ENCODE data around the gene MAP7. TPM values are rescaled to one million over a fixed set of nuclear protein-coding genes. Genes with fewer than 3 reads are reported as not detected.
"Not testable (repeated sequence)": the region's sequence is repeated elsewhere in the genome, so short reads cannot be mapped to it uniquely, and the experiment has no call there.

The MAP7 gene
- polyA plus RNA-seq, 1 donor from 2014 or later = 5.1 TPM

DNA sequence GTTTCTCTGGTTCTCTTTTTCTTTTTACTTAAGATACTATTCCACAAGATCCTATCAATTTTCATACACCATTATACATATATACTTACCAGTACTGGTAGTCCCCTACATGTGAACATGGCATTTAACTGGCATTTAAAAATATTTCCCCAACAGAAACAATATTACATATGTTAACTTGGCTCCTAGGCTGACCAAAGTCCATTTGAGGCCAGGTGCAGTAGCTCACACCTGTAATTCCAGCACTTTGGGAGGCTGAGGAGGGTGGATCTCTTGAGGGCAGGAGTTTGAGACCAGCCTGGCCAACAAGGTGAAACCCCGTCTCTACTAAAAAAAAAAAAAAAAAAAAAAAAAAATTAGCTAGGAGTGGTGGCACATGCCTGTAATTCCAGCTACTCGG lies 53.8 kb downstream of the MAP7 start:
- H3K9me3 ChIP-seq (ENCODE audit: low read length); H3K9ac ChIP-seq (ENCODE audit: low read length); H3K4me3 ChIP-seq (ENCODE audit: low read length); H3K4me2 ChIP-seq (ENCODE audit: low read length); H4K20me1 ChIP-seq (ENCODE audit: insufficient read depth); H3K27me3 ChIP-seq (ENCODE audit: insufficient read depth, low read depth, low read length); H3K9me2 ChIP-seq (ENCODE audit: insufficient read depth, low read length); H3F3A ChIP-seq (ENCODE audit: insufficient read depth, low read length, poor library complexity, severe bottlenecking); H3K27ac ChIP-seq (ENCODE audit: low read length); H2AFZ ChIP-seq (ENCODE audit: low read depth, low read length); H3K36me3 ChIP-seq (ENCODE audit: insufficient read depth, low read length); H3K79me2 ChIP-seq (replicated peaks; ENCODE audit: insufficient read depth, low read length): not testable (repeated sequence)

DNA sequence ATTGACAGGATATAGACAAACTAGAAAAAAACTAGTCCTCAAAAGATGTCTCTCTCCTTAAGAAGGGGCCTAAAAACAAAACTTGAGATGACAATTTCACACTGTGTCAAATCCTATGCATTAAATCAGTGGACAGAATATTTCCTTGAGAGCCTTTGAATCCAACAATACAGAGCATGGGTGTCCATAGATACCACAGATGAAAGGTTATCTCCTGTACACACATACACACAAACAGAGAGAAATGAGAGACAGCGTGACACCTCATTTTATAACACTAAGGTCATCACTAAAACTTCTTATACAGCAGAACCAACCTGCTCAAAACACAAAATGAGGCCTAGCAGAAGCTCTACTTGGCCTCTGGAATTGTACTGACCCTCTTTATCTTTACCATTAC lies 55.5 kb downstream of the MAP7 start:
- Histone ChIP-seq H3K79me2 (replicated peaks; ENCODE audit: insufficient read depth, low read length) (no peaks in the 10 kb centered on the region), H3K4me2 (ENCODE audit: low read length) (no peak overlapping the region), H3K27ac (ENCODE audit: low read length) (no peak overlapping the region), H3K9me3 (ENCODE audit: low read length) (no peaks in the 10 kb centered on the region), H3K27me3 (ENCODE audit: insufficient read depth, low read depth, low read length) (no peaks in the 10 kb centered on the region), H3K4me3 (ENCODE audit: low read length) (no peak overlapping the region), H4K20me1 (ENCODE audit: insufficient read depth) (no peaks in the 10 kb centered on the region), H3K36me3 (ENCODE audit: insufficient read depth, low read length) (no peaks in the 10 kb centered on the region), H3K9ac (ENCODE audit: low read length) (no peak overlapping the region), H2AFZ (ENCODE audit: low read depth, low read length) (no peak overlapping the region), H3K9me2 (ENCODE audit: insufficient read depth, low read length) (no peaks in the 10 kb centered on the region), H3F3A (ENCODE audit: insufficient read depth, low read length, poor library complexity, severe bottlenecking) (no peaks in the 10 kb centered on the region)
- TF ChIP-seq SMC3 (conservative IDR thresholded peaks at IDR 0.05; ENCODE audit: poor library complexity) (no peak), RAD21 (conservative IDR thresholded peaks at IDR 0.05) (no peak)

DNA sequence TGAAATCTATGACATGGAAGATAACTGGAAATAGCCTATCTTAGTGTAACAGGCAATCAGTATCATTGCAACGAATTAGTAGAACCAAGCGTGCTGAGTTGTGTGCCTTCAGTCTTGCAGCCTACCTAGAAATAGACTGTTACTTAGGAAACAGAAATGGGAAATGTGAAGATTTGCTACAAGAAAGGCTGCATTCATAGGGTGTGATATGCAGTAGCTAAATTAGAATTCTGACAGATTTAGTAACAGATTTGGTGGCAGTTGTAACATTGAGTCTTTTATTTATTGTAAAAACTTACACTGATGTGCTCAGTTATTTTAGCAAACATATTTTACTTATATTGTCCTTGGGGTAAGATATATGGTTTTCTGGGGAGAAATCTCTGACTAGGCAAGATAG lies 56.2 kb downstream of the MAP7 start:
- Histone ChIP-seq H2AFZ (ENCODE audit: low read depth, low read length) (no peak overlapping the region), H3K4me3 (ENCODE audit: low read length) (no peak overlapping the region), H3K9me3 (ENCODE audit: low read length) (no peaks in the 10 kb centered on the region), H3K27ac (ENCODE audit: low read length) (no peak overlapping the region), H3K79me2 (replicated peaks; ENCODE audit: insufficient read depth, low read length) (no peaks in the 10 kb centered on the region), H3K9ac (ENCODE audit: low read length) (no peak overlapping the region), H4K20me1 (ENCODE audit: insufficient read depth) (no peaks in the 10 kb centered on the region), H3K27me3 (ENCODE audit: insufficient read depth, low read depth, low read length) (no peaks in the 10 kb centered on the region), H3K36me3 (ENCODE audit: insufficient read depth, low read length) (no peaks in the 10 kb centered on the region), H3K9me2 (ENCODE audit: insufficient read depth, low read length) (no peaks in the 10 kb centered on the region), H3F3A (ENCODE audit: insufficient read depth, low read length, poor library complexity, severe bottlenecking) (no peaks in the 10 kb centered on the region), H3K4me2 (ENCODE audit: low read length) (no peak overlapping the region)
- TF ChIP-seq, protein P1, sequence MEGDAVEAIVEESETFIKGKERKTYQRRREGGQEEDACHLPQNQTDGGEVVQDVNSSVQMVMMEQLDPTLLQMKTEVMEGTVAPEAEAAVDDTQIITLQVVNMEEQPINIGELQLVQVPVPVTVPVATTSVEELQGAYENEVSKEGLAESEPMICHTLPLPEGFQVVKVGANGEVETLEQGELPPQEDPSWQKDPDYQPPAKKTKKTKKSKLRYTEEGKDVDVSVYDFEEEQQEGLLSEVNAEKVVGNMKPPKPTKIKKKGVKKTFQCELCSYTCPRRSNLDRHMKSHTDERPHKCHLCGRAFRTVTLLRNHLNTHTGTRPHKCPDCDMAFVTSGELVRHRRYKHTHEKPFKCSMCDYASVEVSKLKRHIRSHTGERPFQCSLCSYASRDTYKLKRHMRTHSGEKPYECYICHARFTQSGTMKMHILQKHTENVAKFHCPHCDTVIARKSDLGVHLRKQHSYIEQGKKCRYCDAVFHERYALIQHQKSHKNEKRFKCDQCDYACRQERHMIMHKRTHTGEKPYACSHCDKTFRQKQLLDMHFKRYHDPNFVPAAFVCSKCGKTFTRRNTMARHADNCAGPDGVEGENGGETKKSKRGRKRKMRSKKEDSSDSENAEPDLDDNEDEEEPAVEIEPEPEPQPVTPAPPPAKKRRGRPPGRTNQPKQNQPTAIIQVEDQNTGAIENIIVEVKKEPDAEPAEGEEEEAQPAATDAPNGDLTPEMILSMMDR (IDR thresholded peaks at IDR 0.05; ENCODE audit: poor library complexity, severe bottlenecking) = no peak
- no peak for TF ChIP-seq MXI1 (conservative IDR thresholded peaks at IDR 0.05; ENCODE audit: poor library complexity, severe bottlenecking)
- no peak for TF ChIP-seq RAD21 (conservative IDR thresholded peaks at IDR 0.05)
- TF ChIP-seq EP300 (conservative IDR thresholded peaks at IDR 0.05; ENCODE audit: poor library complexity, severe bottlenecking) = no peak
- no peak for TF ChIP-seq POLR2AphosphoS5 (IDR thresholded peaks at IDR 0.05)
- no peak for TF ChIP-seq SMC3 (conservative IDR thresholded peaks at IDR 0.05; ENCODE audit: poor library complexity)
- TF ChIP-seq, protein P2, sequence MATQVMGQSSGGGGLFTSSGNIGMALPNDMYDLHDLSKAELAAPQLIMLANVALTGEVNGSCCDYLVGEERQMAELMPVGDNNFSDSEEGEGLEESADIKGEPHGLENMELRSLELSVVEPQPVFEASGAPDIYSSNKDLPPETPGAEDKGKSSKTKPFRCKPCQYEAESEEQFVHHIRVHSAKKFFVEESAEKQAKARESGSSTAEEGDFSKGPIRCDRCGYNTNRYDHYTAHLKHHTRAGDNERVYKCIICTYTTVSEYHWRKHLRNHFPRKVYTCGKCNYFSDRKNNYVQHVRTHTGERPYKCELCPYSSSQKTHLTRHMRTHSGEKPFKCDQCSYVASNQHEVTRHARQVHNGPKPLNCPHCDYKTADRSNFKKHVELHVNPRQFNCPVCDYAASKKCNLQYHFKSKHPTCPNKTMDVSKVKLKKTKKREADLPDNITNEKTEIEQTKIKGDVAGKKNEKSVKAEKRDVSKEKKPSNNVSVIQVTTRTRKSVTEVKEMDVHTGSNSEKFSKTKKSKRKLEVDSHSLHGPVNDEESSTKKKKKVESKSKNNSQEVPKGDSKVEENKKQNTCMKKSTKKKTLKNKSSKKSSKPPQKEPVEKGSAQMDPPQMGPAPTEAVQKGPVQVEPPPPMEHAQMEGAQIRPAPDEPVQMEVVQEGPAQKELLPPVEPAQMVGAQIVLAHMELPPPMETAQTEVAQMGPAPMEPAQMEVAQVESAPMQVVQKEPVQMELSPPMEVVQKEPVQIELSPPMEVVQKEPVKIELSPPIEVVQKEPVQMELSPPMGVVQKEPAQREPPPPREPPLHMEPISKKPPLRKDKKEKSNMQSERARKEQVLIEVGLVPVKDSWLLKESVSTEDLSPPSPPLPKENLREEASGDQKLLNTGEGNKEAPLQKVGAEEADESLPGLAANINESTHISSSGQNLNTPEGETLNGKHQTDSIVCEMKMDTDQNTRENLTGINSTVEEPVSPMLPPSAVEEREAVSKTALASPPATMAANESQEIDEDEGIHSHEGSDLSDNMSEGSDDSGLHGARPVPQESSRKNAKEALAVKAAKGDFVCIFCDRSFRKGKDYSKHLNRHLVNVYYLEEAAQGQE (IDR thresholded peaks at IDR 0.05; ENCODE audit: borderline replicate concordance) = no peak
- TF ChIP-seq EZH2 (IDR thresholded peaks at IDR 0.05; ENCODE audit: borderline replicate concordance, insufficient read depth, low read length, poor library complexity, severe bottlenecking) = no peak
- no peak for TF ChIP-seq TAF1 (IDR thresholded peaks at IDR 0.05; ENCODE audit: low read depth)

All from neural cell (in vitro differentiated cells).